OCI-LY7 (cell line): Measurements from ENCODE around the gene PRKCI. TPM values are rescaled to one million over a fixed set of nuclear protein-coding genes. Genes with fewer than 3 reads are reported as not detected.

Experiments used
- BruUV-seq: library from RNA; stranded (reverse); fragments of 400-500 nt; replicated peaks from 2 replicates; lab custom pipeline; 2021; lab: Mats Ljungman, UMichigan
- CTCF ChIA-PET: fragments of 300-600 bp; sonication (Branson Sonifier 250); formaldehyde crosslinking; loops from one replicate; lab custom pipeline; 2022; ENCODE audit warnings: antibody characterized with exemption; ENCODE audit not compliant: unreplicated experiment; lab: Charles Lee
- POLR2A ChIA-PET: fragments of 300-600 bp; sonication (Branson Sonifier 250); formaldehyde crosslinking; loops from one replicate; lab custom pipeline; 2022; ENCODE audit warnings: antibody characterized with exemption; lab: Charles Lee
- DNase-seq: peaks from one replicate; pipeline ENCODE4 v3.0.0-alpha.2; 2015; ENCODE audit warnings: low spot score
- H2AFZ ChIP-seq: fragments of 200-600 bp; sonication (generic), shearing (Covaris generic); 2 replicates; pipeline ENCODE4 v1.6.1; 2014; ENCODE audit warnings: mild to moderate bottlenecking, antibody characterized with exemption, low read length, moderate library complexity
- H3K27ac ChIP-seq: fragments of 200-600 bp; sonication (generic); 2 replicates; pipeline ENCODE4 v1.5.1; 2014; ENCODE audit warnings: mixed run types, low read depth, mild to moderate bottlenecking, moderate library complexity, low read length, inconsistent platforms; ENCODE audit not compliant: poor library complexity, severe bottlenecking
- H3K36me3 ChIP-seq: fragments of 200-600 bp; sonication (generic); 2 replicates; pipeline ENCODE4 v1.6.1; 2014; ENCODE audit warnings: mild to moderate bottlenecking, antibody characterized with exemption, low read length, moderate library complexity, mixed read lengths; ENCODE audit not compliant: insufficient read depth
- H3K4me1 ChIP-seq: fragments of 200-600 bp; sonication (generic); 2 replicates; pipeline ENCODE4 v1.5.1; 2014; ENCODE audit warnings: mild to moderate bottlenecking, low read length; ENCODE audit not compliant: insufficient read depth, poor library complexity, severe bottlenecking
- H3K4me2 ChIP-seq: fragments of 200-600 bp; sonication (generic); 2 replicates; pipeline ENCODE4 v1.6.1; 2014; ENCODE audit warnings: mild to moderate bottlenecking, low read length
- H3K4me3 ChIP-seq: fragments of 200-600 bp; sonication (generic); 2 replicates; pipeline ENCODE4 v1.5.1; 2014; ENCODE audit warnings: mild to moderate bottlenecking, low read depth, low read length; ENCODE audit not compliant: poor library complexity, severe bottlenecking
- H3K79me2 ChIP-seq: fragments of 200-600 bp; sonication (generic); 2 replicates; pipeline ENCODE4 v1.6.1; 2016; ENCODE audit warnings: low read depth, mild to moderate bottlenecking, low read length, moderate library complexity, mixed read lengths; ENCODE audit not compliant: insufficient read depth
- H3K9me2 ChIP-seq: fragments of 200-600 bp; sonication (generic); 2 replicates; pipeline ENCODE4 v1.6.1; 2016; ENCODE audit warnings: mild to moderate bottlenecking, low read length, mixed read lengths; ENCODE audit not compliant: insufficient read depth
- H3K9me3 ChIP-seq: fragments of 200-600 bp; sonication (generic); 2 replicates; pipeline ENCODE4 v1.6.1; 2014; ENCODE audit warnings: mild to moderate bottlenecking, mixed run types, low read length, mixed read lengths
- H4K20me1 ChIP-seq: fragments of 200-600 bp; sonication (generic); 2 replicates; pipeline ENCODE4 v1.6.1; 2014; ENCODE audit warnings: mild to moderate bottlenecking, antibody characterized with exemption, low read length, moderate library complexity, mixed read lengths; ENCODE audit not compliant: insufficient read depth
- EZH2phosphoT487 ChIP-seq: fragments of 200-600 bp; sonication (generic); IDR thresholded peaks from 2 replicates; pipeline ENCODE4 v1.6.1; 2018; ENCODE audit warnings: low read depth, borderline replicate concordance, mild to moderate bottlenecking, mixed run types, antibody characterized with exemption, low read length, moderate library complexity, mixed read lengths
- intact Hi-C: fragments of 100-400 bp; cut with micrococcal nuclease; formaldehyde crosslinking; loops from one replicate; pipeline ENCODE4 v1.10.0; 2022; ENCODE audit not compliant: unreplicated experiment
- total RNA-seq, 2 experiments: library from RNA; depleted of rRNA in 1 of 2; stranded (reverse); fragments of >200 nt in 1 of 2; shearing (Covaris generic) in 1 of 2; gene quantifications; 2 replicates each; pipeline ENCODE4 v1.2.3, GENCODE V29; 2014 to 2022
- TF ChIP-seq, protein P1 (sequence below): fragments of 200-600 bp; sonication (generic); conservative IDR thresholded peaks from 2 replicates; pipeline ENCODE4 v1.5.1; 2014; ENCODE audit warnings: mild to moderate bottlenecking, antibody characterized with exemption, low read length, moderate library complexity, mixed read lengths

PRKCI gene
- total RNA-seq, 2 experiments from 2014 or later: 27.6 to 36.2 TPM

DNA sequence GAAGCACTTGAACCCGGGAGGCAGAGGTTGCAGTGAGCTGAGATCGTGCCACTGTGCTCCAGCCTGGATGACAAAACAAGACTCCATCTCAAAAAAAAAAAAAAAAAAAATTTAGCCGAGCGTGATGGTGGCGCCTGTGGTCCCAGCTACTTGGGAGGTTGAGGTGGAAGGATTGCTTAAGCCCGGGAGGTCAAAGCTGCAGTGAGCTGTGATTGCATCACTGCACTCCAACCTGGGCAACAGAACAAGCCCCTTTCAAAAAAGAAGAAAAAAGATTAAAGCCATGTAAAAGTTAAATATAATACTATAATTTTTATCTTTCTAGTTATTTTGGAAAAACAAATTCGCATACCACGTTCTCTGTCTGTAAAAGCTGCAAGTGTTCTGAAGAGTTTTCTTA, 73.4 kb downstream of the PRKCI start:
- TF ChIP-seq, protein P1, sequence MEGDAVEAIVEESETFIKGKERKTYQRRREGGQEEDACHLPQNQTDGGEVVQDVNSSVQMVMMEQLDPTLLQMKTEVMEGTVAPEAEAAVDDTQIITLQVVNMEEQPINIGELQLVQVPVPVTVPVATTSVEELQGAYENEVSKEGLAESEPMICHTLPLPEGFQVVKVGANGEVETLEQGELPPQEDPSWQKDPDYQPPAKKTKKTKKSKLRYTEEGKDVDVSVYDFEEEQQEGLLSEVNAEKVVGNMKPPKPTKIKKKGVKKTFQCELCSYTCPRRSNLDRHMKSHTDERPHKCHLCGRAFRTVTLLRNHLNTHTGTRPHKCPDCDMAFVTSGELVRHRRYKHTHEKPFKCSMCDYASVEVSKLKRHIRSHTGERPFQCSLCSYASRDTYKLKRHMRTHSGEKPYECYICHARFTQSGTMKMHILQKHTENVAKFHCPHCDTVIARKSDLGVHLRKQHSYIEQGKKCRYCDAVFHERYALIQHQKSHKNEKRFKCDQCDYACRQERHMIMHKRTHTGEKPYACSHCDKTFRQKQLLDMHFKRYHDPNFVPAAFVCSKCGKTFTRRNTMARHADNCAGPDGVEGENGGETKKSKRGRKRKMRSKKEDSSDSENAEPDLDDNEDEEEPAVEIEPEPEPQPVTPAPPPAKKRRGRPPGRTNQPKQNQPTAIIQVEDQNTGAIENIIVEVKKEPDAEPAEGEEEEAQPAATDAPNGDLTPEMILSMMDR: no peak
- TF ChIP-seq EZH2phosphoT487: no peak
- BruUV-seq: no TSS peak
- Histone ChIP-seq H3K4me1 (peaks cover 18% of the 10 kb centered on the region), H3K4me2 (no peak overlapping the region), H2AFZ (no peak overlapping the region), H3K79me2 (no peaks in the 10 kb centered on the region), H3K9me3 (no peaks in the 10 kb centered on the region), H3K4me3 (no peak overlapping the region), H4K20me1 (no peaks in the 10 kb centered on the region), H3K9me2 (no peaks in the 10 kb centered on the region), H3K36me3 (peaks cover 46% of the 10 kb centered on the region), H3K27ac (no peak overlapping the region)
- intact Hi-C loops: loop anchor here (5.0 kb wide), 1 partner anchor 58 kb away; no protein-coding TSS in a partner anchor
- DNase-seq: no peak
- POLR2A ChIA-PET: interaction anchor here (0.7 to 1.4 kb wide), 3 partner anchors 11 to 34 kb away, joined by 4 to 11 read pairs (median 4); no protein-coding TSS in a partner anchor
- CTCF ChIA-PET: no interaction called here

DNA sequence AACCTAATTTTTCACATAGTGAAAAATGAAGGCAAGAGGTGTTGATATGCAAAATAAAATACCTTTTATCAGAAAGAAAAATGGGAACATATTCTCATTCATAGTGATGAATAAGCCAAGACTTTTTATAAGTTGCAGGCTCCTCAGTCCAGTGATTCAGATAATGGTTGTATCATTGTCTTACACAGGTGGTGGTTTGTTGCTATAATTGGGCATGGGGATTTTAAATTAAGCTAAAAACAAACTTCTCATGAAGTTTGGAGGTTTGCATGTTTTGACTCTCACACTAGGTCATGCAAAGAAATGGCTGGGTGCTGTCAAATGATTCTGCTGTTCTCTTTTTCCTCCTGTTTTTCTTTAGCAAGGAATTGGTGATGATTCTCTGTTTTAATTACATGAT, 74.5 kb downstream of the PRKCI start:
- intact Hi-C loops: loop anchor here (5.0 kb wide), 1 partner anchor 59 kb away; no protein-coding TSS in a partner anchor
- Histone ChIP-seq H3K4me1 (peaks cover 18% of the 10 kb centered on the region), H4K20me1 (no peaks in the 10 kb centered on the region), H2AFZ (no peak overlapping the region), H3K4me3 (peak overlapping the region; percentile 8), H3K9me3 (no peaks in the 10 kb centered on the region), H3K79me2 (no peaks in the 10 kb centered on the region), H3K36me3 (peaks cover 46% of the 10 kb centered on the region), H3K9me2 (no peaks in the 10 kb centered on the region), H3K27ac (peak overlapping the region; percentile 35), H3K4me2 (peak overlapping the region; percentile 54)
- no peak for TF ChIP-seq EZH2phosphoT487
- TF ChIP-seq, protein P1: no peak
- BruUV-seq: no TSS peak
- CTCF ChIA-PET: no interaction called here
- POLR2A ChIA-PET: interaction anchor here (0.6 to 1.2 kb wide), 2 partner anchors 50 to 69 kb away, joined by 4 read pairs; no protein-coding TSS in a partner anchor
- peak; percentile 58 for DNase-seq

DNA sequence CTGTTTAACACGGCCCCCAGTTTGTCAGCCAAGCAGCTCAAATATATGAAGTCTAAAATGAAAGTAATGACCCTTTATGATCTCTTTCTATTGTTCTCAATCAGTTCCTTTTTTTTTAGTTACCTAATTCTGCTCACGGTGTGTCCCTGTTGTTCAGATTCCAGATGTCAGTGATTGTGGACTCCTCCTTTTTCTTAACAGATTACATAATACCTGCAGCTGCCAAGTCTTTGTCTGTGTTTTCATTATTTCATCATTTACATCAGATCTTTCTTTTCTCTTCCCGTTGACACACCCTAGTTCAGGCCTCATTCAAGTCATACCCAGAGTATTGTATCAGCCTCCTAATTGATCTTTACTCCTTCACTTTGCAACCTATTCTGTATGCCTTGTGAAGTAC, 79.2 kb downstream of the PRKCI start:
- no peak overlapping the region for H3K4me2 ChIP-seq
- H3K4me3 ChIP-seq: no peak overlapping the region
- no peaks in the 10 kb centered on the region for H3K79me2 ChIP-seq
- H3K4me1 ChIP-seq: peaks cover 11% of the 10 kb centered on the region
- H3K36me3 ChIP-seq: peaks cover 39% of the 10 kb centered on the region
- POLR2A ChIA-PET: no interaction called here
- H2AFZ ChIP-seq: no peak overlapping the region
- no peak overlapping the region for H3K27ac ChIP-seq
- intact Hi-C loops: loop anchor here (10.0 kb wide), 1 partner anchor 437 kb away; the partner anchor contains the start of gene LRRC31
- H3K9me2 ChIP-seq: no peaks in the 10 kb centered on the region
- TF ChIP-seq, protein P1: no peak
- no peak for TF ChIP-seq EZH2phosphoT487
- no TSS peak for BruUV-seq
- CTCF ChIA-PET: no interaction called here
- no peaks in the 10 kb centered on the region for H3K9me3 ChIP-seq
- peak; percentile 7 for DNase-seq
- no peaks in the 10 kb centered on the region for H4K20me1 ChIP-seq
